HEK293 (cell line): ENCODE data around the gene NARF.

ENCODE experiments used
- ELK4 ChIP-seq: IDR thresholded peaks from 2 replicates; pipeline ENCODE4 v1.6.1; 2011; ENCODE audit warnings: mild to moderate bottlenecking, low read depth, low read length, borderline replicate concordance
- KLF17 ChIP-seq: fragments of 450-650 bp; formaldehyde crosslinking; IDR thresholded peaks from 2 replicates; pipeline ENCODE4 v1.5.1; 2016; ENCODE audit warnings: missing biosample characterization, missing genetic modification characterization
- PRDM6 ChIP-seq: fragments of 450-650 bp; formaldehyde crosslinking; IDR thresholded peaks from 2 replicates; pipeline ENCODE4 v1.5.1; 2017; ENCODE audit warnings: missing biosample characterization, missing genetic modification characterization
- REST ChIP-seq: fragments of 450-650 bp; formaldehyde crosslinking; IDR thresholded peaks from 2 replicates; pipeline ENCODE4 v1.5.1; 2016; ENCODE audit warnings: missing biosample characterization, missing genetic modification characterization
- SCRT1 ChIP-seq: fragments of 450-650 bp; formaldehyde crosslinking; IDR thresholded peaks from 2 replicates; pipeline ENCODE4 v1.5.1; 2016; ENCODE audit warnings: missing biosample characterization, missing genetic modification characterization, borderline replicate concordance
- SCRT2 ChIP-seq: fragments of 450-650 bp; formaldehyde crosslinking; IDR thresholded peaks from 2 replicates; pipeline ENCODE4 v1.5.1; 2016; ENCODE audit warnings: missing biosample characterization, missing genetic modification characterization
- SETDB1 ChIP-seq: IDR thresholded peaks from one replicate; pipeline ENCODE4 v1.6.1; 2017; ENCODE audit warnings: mild to moderate bottlenecking, low read length, moderate library complexity, mixed read lengths; ENCODE audit not compliant: insufficient read length
- SP3 ChIP-seq: fragments of 450-650 bp; formaldehyde crosslinking; IDR thresholded peaks from 2 replicates; pipeline ENCODE4 v1.5.1; 2016; ENCODE audit warnings: missing biosample characterization, missing genetic modification characterization
- SP7 ChIP-seq: fragments of 450-650 bp; formaldehyde crosslinking; IDR thresholded peaks from 2 replicates; pipeline ENCODE4 v1.5.1; 2016; ENCODE audit warnings: missing biosample characterization, missing genetic modification characterization
- YY1 ChIP-seq: fragments of 450-650 bp; formaldehyde crosslinking; IDR thresholded peaks from 2 replicates; pipeline ENCODE4 v1.5.1; 2018; ENCODE audit warnings: missing biosample characterization, missing genetic modification characterization
- ZBTB44 ChIP-seq: fragments of 450-650 bp; IDR thresholded peaks from 2 replicates; pipeline ENCODE4 v1.5.1; 2018; ENCODE audit warnings: missing biosample characterization, mild to moderate bottlenecking, missing genetic modification characterization
- ZBTB7A ChIP-seq: fragments of 450-650 bp; formaldehyde crosslinking; IDR thresholded peaks from 2 replicates; pipeline ENCODE4 v1.5.1; 2016; ENCODE audit warnings: low read depth, missing biosample characterization, missing genetic modification characterization
- ZBTB8A ChIP-seq: fragments of 450-650 bp; formaldehyde crosslinking; IDR thresholded peaks from 2 replicates; pipeline ENCODE4 v1.5.1; 2016; ENCODE audit warnings: missing biosample characterization, missing genetic modification characterization
- ZFP37 ChIP-seq: fragments of 450-650 bp; formaldehyde crosslinking; IDR thresholded peaks from 2 replicates; pipeline ENCODE4 v1.5.1; 2016; ENCODE audit warnings: missing biosample characterization, missing genetic modification characterization
- ZNF140 ChIP-seq: fragments of 450-650 bp; formaldehyde crosslinking; IDR thresholded peaks from 2 replicates; pipeline ENCODE4 v1.5.1; 2016; ENCODE audit warnings: missing biosample characterization, missing genetic modification characterization
- ZNF223 ChIP-seq: fragments of 450-650 bp; formaldehyde crosslinking; IDR thresholded peaks from 2 replicates; pipeline ENCODE4 v1.5.1; 2016; ENCODE audit warnings: missing biosample characterization, missing genetic modification characterization
- ZNF24 ChIP-seq: fragments of 450-650 bp; formaldehyde crosslinking; IDR thresholded peaks from 2 replicates; pipeline ENCODE4 v1.5.1; 2016; ENCODE audit warnings: missing biosample characterization, missing genetic modification characterization
- ZNF248 ChIP-seq: fragments of 450-650 bp; formaldehyde crosslinking; IDR thresholded peaks from 2 replicates; pipeline ENCODE4 v1.5.1; 2017; ENCODE audit warnings: missing biosample characterization, missing genetic modification characterization
- ZNF311 ChIP-seq: fragments of 450-650 bp; formaldehyde crosslinking; IDR thresholded peaks from 2 replicates; pipeline ENCODE4 v1.5.1; 2017; ENCODE audit warnings: missing biosample characterization, missing genetic modification characterization, borderline replicate concordance
- ZNF423 ChIP-seq: fragments of 450-650 bp; formaldehyde crosslinking; IDR thresholded peaks from 2 replicates; pipeline ENCODE4 v1.5.1; 2016; ENCODE audit warnings: missing biosample characterization, missing genetic modification characterization
- ZNF426 ChIP-seq: fragments of 450-650 bp; formaldehyde crosslinking; IDR thresholded peaks from 2 replicates; pipeline ENCODE4 v1.5.1; 2017; ENCODE audit warnings: missing biosample characterization, missing genetic modification characterization, mild to moderate bottlenecking, inconsistent platforms, moderate library complexity
- ZNF48 ChIP-seq: fragments of 450-650 bp; formaldehyde crosslinking; IDR thresholded peaks from 2 replicates; pipeline ENCODE4 v1.5.1; 2016; ENCODE audit warnings: missing biosample characterization, missing genetic modification characterization
- ZNF548 ChIP-seq: fragments of 450-650 bp; formaldehyde crosslinking; IDR thresholded peaks from 2 replicates; pipeline ENCODE4 v1.5.1; 2016; ENCODE audit warnings: missing biosample characterization, missing genetic modification characterization
- ZNF585B ChIP-seq: fragments of 450-650 bp; formaldehyde crosslinking; IDR thresholded peaks from 2 replicates; pipeline ENCODE4 v1.5.1; 2016; ENCODE audit warnings: missing biosample characterization, missing genetic modification characterization
- ZNF596 ChIP-seq: fragments of 450-650 bp; IDR thresholded peaks from 2 replicates; pipeline ENCODE4 v1.5.0; 2018; ENCODE audit warnings: missing biosample characterization, mild to moderate bottlenecking, missing genetic modification characterization, moderate library complexity
- ZNF600 ChIP-seq: fragments of 450-650 bp; formaldehyde crosslinking; IDR thresholded peaks from 2 replicates; pipeline ENCODE4 v1.5.1; 2016; ENCODE audit warnings: missing biosample characterization, missing genetic modification characterization
- ZNF624 ChIP-seq: fragments of 450-650 bp; formaldehyde crosslinking; IDR thresholded peaks from 2 replicates; pipeline ENCODE4 v1.5.1; 2017; ENCODE audit warnings: missing biosample characterization, missing genetic modification characterization
- ZNF629 ChIP-seq: fragments of 450-650 bp; formaldehyde crosslinking; IDR thresholded peaks from 2 replicates; pipeline ENCODE4 v1.5.1; 2017; ENCODE audit warnings: missing biosample characterization, missing genetic modification characterization
- ZNF660 ChIP-seq: fragments of 450-650 bp; IDR thresholded peaks from 2 replicates; pipeline ENCODE4 v1.5.1; 2018; ENCODE audit warnings: missing biosample characterization, mild to moderate bottlenecking, missing genetic modification characterization
- ZNF664 ChIP-seq: fragments of 450-650 bp; formaldehyde crosslinking; IDR thresholded peaks from 2 replicates; pipeline ENCODE4 v1.5.1; 2016; ENCODE audit warnings: missing biosample characterization, missing genetic modification characterization
- ZNF777 ChIP-seq: fragments of 450-650 bp; formaldehyde crosslinking; IDR thresholded peaks from 2 replicates; pipeline ENCODE4 v1.5.1; 2017; ENCODE audit warnings: missing biosample characterization, missing genetic modification characterization, borderline replicate concordance
- ZNF785 ChIP-seq: fragments of 450-650 bp; formaldehyde crosslinking; IDR thresholded peaks from 2 replicates; pipeline ENCODE4 v1.5.1; 2016; ENCODE audit warnings: missing biosample characterization, missing genetic modification characterization
- ZSCAN23 ChIP-seq: fragments of 450-650 bp; formaldehyde crosslinking; IDR thresholded peaks from 2 replicates; pipeline ENCODE4 v1.5.1; 2016; ENCODE audit warnings: missing biosample characterization, missing genetic modification characterization

NARF gene

GRCh38 chr17:82494236-82495055 lies 35.9 kb downstream of the NARF start (continued):
- peak; percentile 63 for TF ChIP-seq REST (tag by site-specific recombination)
- TF ChIP-seq ZNF223 (tag by site-specific recombination) = no peak
- peak; percentile 64 for TF ChIP-seq SP3 (tag by site-specific recombination)
- TF ChIP-seq ZNF48 (tag by site-specific recombination) = no peak
- TF ChIP-seq ELK4 = no peak
- peak; percentile 97 for TF ChIP-seq ZNF660 (tag by site-specific recombination)
- no peak; the same call in 1 of the 2 replicates for TF ChIP-seq ZNF426
- TF ChIP-seq SETDB1 = no peak
- TF ChIP-seq ZNF596 (tag by site-specific recombination) = no peak
- TF ChIP-seq SP7 (tag by site-specific recombination) = peak; percentile 93
- TF ChIP-seq ZNF624 (tag by site-specific recombination) = no peak
- TF ChIP-seq ZNF548 = no peak
- peak; percentile 47; the same call in 1 of the 2 replicates for TF ChIP-seq ZBTB44 (tag by site-specific recombination)
- no peak for TF ChIP-seq ZNF777 (tag by site-specific recombination)
- peak; percentile 89 for TF ChIP-seq ZNF629 (tag by site-specific recombination)
- no peak for TF ChIP-seq ZNF423 (tag by site-specific recombination)
- TF ChIP-seq ZNF24 (tag by site-specific recombination) = no peak; the same call in 1 of the 2 replicates
- peak; percentile 92 for TF ChIP-seq SCRT1
- TF ChIP-seq ZNF785 (tag by site-specific recombination) = no peak
- peak; percentile 87; the same call in 1 of the 2 replicates for TF ChIP-seq ZSCAN23
- no peak for TF ChIP-seq ZNF248 (tag by site-specific recombination)
- peak; percentile 99 for TF ChIP-seq ZBTB8A
- TF ChIP-seq KLF17 (tag by site-specific recombination) = peak; percentile 97
- TF ChIP-seq YY1 (tag by site-specific recombination) = peak; percentile 60; the same call in 1 of the 2 replicates
- TF ChIP-seq PRDM6 (tag by site-specific recombination) = no peak
- peak; percentile 96 for TF ChIP-seq ZNF600
- peak; percentile 43 for TF ChIP-seq ZBTB7A (tag by site-specific recombination)
- TF ChIP-seq ZNF140 = no peak
- TF ChIP-seq ZNF311 = no peak
- TF ChIP-seq ZFP37 = peak; percentile 98
- TF ChIP-seq ZNF664 (tag by site-specific recombination) = peak; percentile 28; the same call in 1 of the 2 replicates
- TF ChIP-seq SCRT2 (tag by site-specific recombination) = peak; percentile 90
- no peak for TF ChIP-seq ZNF585B (tag by site-specific recombination)
